H9 (cell line): Measurements from ENCODE around the gene KIF5A. TPM values are rescaled to one million over a fixed set of nuclear protein-coding genes. Genes with fewer than 3 reads are reported as not detected.

Source experiments
- DNase-seq: peaks from one replicate; pipeline ENCODE4 v3.0.0-alpha.2; 2017
- H2AFZ ChIP-seq: one replicate; pipeline ENCODE4 v1.6.1; 2013; ENCODE audit warnings: mild to moderate bottlenecking, low read length, control low read depth, moderate library complexity
- H2AK5ac ChIP-seq: 2 replicates; pipeline ENCODE4 v1.6.1; 2013; ENCODE audit warnings: low read length, control low read depth, mixed read lengths; ENCODE audit not compliant: insufficient read length
- H2BK120ac ChIP-seq: one replicate; pipeline ENCODE4 v1.6.1; 2013; ENCODE audit warnings: low read depth, mild to moderate bottlenecking, low read length, control low read depth, inconsistent platforms; ENCODE audit not compliant: poor library complexity, severe bottlenecking
- H2BK12ac ChIP-seq: 2 replicates; pipeline ENCODE4 v1.6.1; 2013; ENCODE audit warnings: low read length, control low read depth, mixed read lengths, low read depth; ENCODE audit not compliant: insufficient read length
- H2BK15ac ChIP-seq: 2 replicates; pipeline ENCODE4 v1.6.1; 2013; ENCODE audit warnings: low read depth, low read length, control low read depth
- H2BK20ac ChIP-seq: one replicate; pipeline ENCODE4 v1.6.1; 2013; ENCODE audit warnings: low read depth, mild to moderate bottlenecking, low read length, control low read depth, inconsistent platforms; ENCODE audit not compliant: poor library complexity, severe bottlenecking
- H2BK5ac ChIP-seq: 2 replicates; pipeline ENCODE4 v1.6.1; 2013; ENCODE audit warnings: low read length, control low read depth, mixed read lengths; ENCODE audit not compliant: insufficient read length
- H3K14ac ChIP-seq: 2 replicates; pipeline ENCODE4 v1.6.1; 2013; ENCODE audit warnings: low read length, control low read depth; ENCODE audit not compliant: insufficient read depth
- H3K18ac ChIP-seq: 2 replicates; pipeline ENCODE4 v1.6.1; 2013; ENCODE audit warnings: low read depth, mild to moderate bottlenecking, mixed read lengths, low read length, control low read depth; ENCODE audit not compliant: insufficient read length
- H3K23ac ChIP-seq: 2 replicates; pipeline ENCODE4 v1.6.1; 2013; ENCODE audit warnings: low read length, control low read depth, mixed read lengths, low read depth; ENCODE audit not compliant: insufficient read length
- H3K23me2 ChIP-seq: 2 replicates; pipeline ENCODE4 v1.6.1; 2013; ENCODE audit warnings: low read depth, mild to moderate bottlenecking, mixed read lengths, low read length, control low read depth; ENCODE audit not compliant: insufficient read length, poor library complexity, severe bottlenecking
- H3K27ac ChIP-seq: 2 replicates; pipeline ENCODE4 v1.5.1; 2013; ENCODE audit warnings: low read length, control low read depth, mixed read lengths, low read depth; ENCODE audit not compliant: insufficient read length
- H3K27me3 ChIP-seq: 2 replicates; pipeline ENCODE4 v1.6.1; 2013; ENCODE audit warnings: low read length, control low read depth, inconsistent platforms; ENCODE audit not compliant: insufficient read depth
- H3K4ac ChIP-seq: 2 replicates; pipeline ENCODE4 v1.6.1; 2013; ENCODE audit warnings: low read depth, mild to moderate bottlenecking, control low read depth, inconsistent platforms, low read length, moderate library complexity
- H3K4me1 ChIP-seq: 2 replicates; pipeline ENCODE4 v1.6.1; 2013; ENCODE audit warnings: low read length, control low read depth, inconsistent platforms; ENCODE audit not compliant: insufficient read depth
- H3K4me2 ChIP-seq: 2 replicates; pipeline ENCODE4 v1.6.1; 2013; ENCODE audit warnings: low read length, control low read depth, mixed read lengths; ENCODE audit not compliant: insufficient read length, insufficient read depth
- H3K56ac ChIP-seq: 2 replicates; pipeline ENCODE4 v1.6.1; 2013; ENCODE audit warnings: low read depth, mild to moderate bottlenecking, mixed read lengths, low read length, control low read depth; ENCODE audit not compliant: insufficient read length
- H3K79me1 ChIP-seq: 2 replicates; pipeline ENCODE4 v1.6.1; 2013; ENCODE audit warnings: low read depth, mild to moderate bottlenecking, moderate library complexity, low read length, control low read depth, inconsistent platforms; ENCODE audit not compliant: insufficient read depth, poor library complexity, severe bottlenecking
- H3K79me2 ChIP-seq: 2 replicates; pipeline ENCODE4 v1.6.1; 2013; ENCODE audit warnings: low read length, control low read depth, inconsistent platforms; ENCODE audit not compliant: insufficient read depth
- H3K9ac ChIP-seq: 2 replicates; pipeline ENCODE4 v1.6.1; 2013; ENCODE audit warnings: low read length, control low read depth, mixed read lengths; ENCODE audit not compliant: insufficient read length; ENCODE audit errors: extremely low read depth
- H3K9me3 ChIP-seq: one replicate; pipeline ENCODE4 v1.6.1; 2013; ENCODE audit warnings: low read depth, low read length, inconsistent platforms; ENCODE audit not compliant: control insufficient read depth
- H3T11ph ChIP-seq: one replicate; pipeline ENCODE4 v1.6.1; 2013; ENCODE audit warnings: mild to moderate bottlenecking, low read length, control low read depth, inconsistent platforms
- H4K20me1 ChIP-seq: one replicate; pipeline ENCODE4 v1.6.1; 2013; ENCODE audit not compliant: control insufficient read depth, insufficient read length, insufficient read depth
- H4K5ac ChIP-seq: 2 replicates; pipeline ENCODE4 v1.6.1; 2013; ENCODE audit warnings: low read depth, mild to moderate bottlenecking, mixed read lengths, low read length, control low read depth; ENCODE audit not compliant: insufficient read length
- H4K8ac ChIP-seq: replicated peaks from 2 replicates; pipeline ENCODE4 v1.6.1; 2013; ENCODE audit warnings: low read length, control low read depth, mixed read lengths, low read depth; ENCODE audit not compliant: insufficient read length
- H4K91ac ChIP-seq: 2 replicates; pipeline ENCODE4 v1.6.1; 2013; ENCODE audit warnings: low read depth, mild to moderate bottlenecking, moderate library complexity, mixed read lengths, low read length, control low read depth; ENCODE audit not compliant: insufficient read length
- H3K27ac Mint-ChIP-seq, 3 experiments: 2 replicates in 2 of 3; 3 replicates in 1 of 3; pipeline ENCODE4 v1.8.0; 2020 to 2021; ENCODE audit warnings: mixed read lengths in 3 of 3, mild to moderate bottlenecking in 1 of 3, moderate library complexity in 1 of 3
- H3K27me3 Mint-ChIP-seq: 2 replicates; pipeline ENCODE4 v1.8.0; 2021; ENCODE audit warnings: low read depth, mild to moderate bottlenecking, moderate library complexity, mixed read lengths
- H3K36me3 Mint-ChIP-seq, 3 experiments: 2 replicates in 2 of 3; 3 replicates in 1 of 3; pipeline ENCODE4 v1.8.0; 2020 to 2021; ENCODE audit warnings: low read depth in 3 of 3, mixed read lengths in 3 of 3; ENCODE audit not compliant: insufficient read depth in 1 of 3
- H3K4me1 Mint-ChIP-seq, 2 experiments: 2 replicates each; pipeline ENCODE4 v1.8.0; 2020; ENCODE audit warnings: mixed read lengths in 2 of 2
- H3K4me3 Mint-ChIP-seq, 2 experiments: 2 replicates in 1 of 2; 3 replicates in 1 of 2; pipeline ENCODE4 v1.8.0; 2020 to 2021; ENCODE audit warnings: mild to moderate bottlenecking in 2 of 2, mixed read lengths in 2 of 2, moderate library complexity in 1 of 2
- H3K9me3 Mint-ChIP-seq, 2 experiments: 2 replicates in 1 of 2; 3 replicates in 1 of 2; pipeline ENCODE4 v1.8.0; 2020; ENCODE audit warnings: mild to moderate bottlenecking in 2 of 2, mixed read lengths in 2 of 2, moderate library complexity in 1 of 2
- CTCF ChIP-seq: fragments of 200-600 bp; sonication (generic); conservative IDR thresholded peaks from 3 replicates; pipeline ENCODE4 v1.8.0; 2021; ENCODE audit warnings: antibody characterized with exemption, mild to moderate bottlenecking
- WGBS: extraction: QIAGEN DNeasy Blood & Tissue Kit; methylation state at CpG from one replicate; pipeline ENCODE4 v1.1.7; 2013; ENCODE audit warnings: missing lambda C conversion rate, low lambda C conversion rate, mixed read lengths; ENCODE audit not compliant: insufficient read length; ENCODE audit errors: extremely low coverage; 5-methylcytosine and 5-hydroxymethylcytosine counted together
- total RNA-seq: library from RNA; stranded (reverse); gene quantifications from 2 replicates; pipeline ENCODE4 v1.2.1, GENCODE V29; 2021

KIF5A gene
- total RNA-seq, 1 experiment from 2014 or later, result 18.5 TPM

DNA sequence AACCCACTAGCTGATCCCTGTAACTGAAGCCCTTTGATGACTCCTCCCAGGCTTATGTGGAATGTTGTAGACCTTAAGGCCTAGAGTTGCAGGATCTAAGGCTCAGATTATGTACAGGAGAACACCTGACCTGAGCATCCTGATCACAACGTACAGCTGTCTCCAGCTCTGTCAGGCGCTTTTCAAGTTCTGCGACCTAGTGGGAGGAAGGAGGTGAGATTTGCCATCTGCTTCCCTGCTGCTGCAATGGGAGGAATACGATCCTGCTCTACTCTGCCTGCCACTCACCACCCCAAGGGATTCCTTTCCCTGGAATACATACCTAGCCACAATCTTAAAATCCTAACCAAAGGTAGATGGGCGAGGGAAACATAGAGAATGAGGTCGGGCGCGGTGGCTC is 16.7 kb upstream of the KIF5A start:
- Histone ChIP-seq H4K5ac (no peak overlapping the region), H3K4ac (no peak overlapping the region)

More for the DNA sequence above, 16.7 kb upstream of the KIF5A start:
- Histone ChIP-seq H4K20me1 (no peaks in the 10 kb centered on the region), H2BK5ac (no peak overlapping the region), H3K27me3 (no peaks in the 10 kb centered on the region), H3K4me2 (no peak overlapping the region), H3T11ph (no peak overlapping the region), H3K4me1 (no peaks in the 10 kb centered on the region; the same call in none of the 2 replicates), H3K56ac (no peak overlapping the region), H3K79me2 (no peaks in the 10 kb centered on the region), H2BK20ac (no peak overlapping the region), H2BK15ac (no peak overlapping the region), H3K27ac (no peak overlapping the region), H3K14ac (no peak overlapping the region), H2AFZ (no peak overlapping the region), H4K91ac (no peak overlapping the region), H3K23me2 (no peaks in the 10 kb centered on the region), H3K23ac (no peak overlapping the region), H2AK5ac (no peak overlapping the region), H3K9ac (no peak overlapping the region), H2BK12ac (no peak overlapping the region), H4K8ac (no peak overlapping the region), H2BK120ac (no peak overlapping the region), H3K9me3 (no peaks in the 10 kb centered on the region), H3K79me1 (no peaks in the 10 kb centered on the region), H3K18ac (no peak overlapping the region)
- H3K27me3 Mint-ChIP-seq, result no peaks in the 10 kb centered on the region
- DNase-seq, result no peak
- WGBS, result no CpG with 5 or more reads among the region's 8 CpGs
- H3K9me3 Mint-ChIP-seq, result no peaks in the 10 kb centered on the region
- H3K4me1 Mint-ChIP-seq, result peaks cover 9 to 20% of the 10 kb centered on the region in 2 experiments
- peaks cover 23 to 78% (median 75%) of the 10 kb centered on the region in 3 experiments; a peak in 6 of 7 replicates for H3K36me3 Mint-ChIP-seq
- no peak overlapping the region for H3K4me3 Mint-ChIP-seq
- no peak for TF ChIP-seq CTCF
- H3K27ac Mint-ChIP-seq, result no peak overlapping the region
